Measurements from ENCODE around the gene MAP1LC3B. TPM values are rescaled to one million over a fixed set of nuclear protein-coding genes. Genes with fewer than 3 reads are reported as not detected.

The MAP1LC3B gene
- total RNA-seq, 2 experiments from 2014 or later, result 55.3 to 58.1 TPM

GRCh38 chr16:87380403-87380802, 11.7 kb upstream of the MAP1LC3B start:
- Mint-ChIP-seq H3K36me3 (ENCODE audit: low read depth) (peaks cover 32% of the 10 kb centered on the region), H3K27me3 (peaks cover 2% of the 10 kb centered on the region), H3K4me3 (peak overlapping the region; percentile 77), H3K27ac (peak overlapping the region; percentile 86), H3K4me1 (ENCODE audit: low read depth) (peaks cover 53% of the 10 kb centered on the region), H3K9me3 (no peaks in the 10 kb centered on the region)
- no peak for TF ChIP-seq CTCF (IDR thresholded peaks at IDR 0.05)
- peak; percentile 11 for DNase-seq
- CTCF ChIA-PET, result no interaction called here
- intact Hi-C loops (cut with micrococcal nuclease), result no loop called here
- POLR2A ChIA-PET, result interaction anchor here (0.5 to 4.5 kb wide), 3 partner anchors 48 to 330 kb away, joined by 3 to 32 read pairs (median 3); partner anchors contain the start of gene C16orf95
- no peak for ATAC-seq

GRCh38 chr16:87380881-87381280, 11.3 kb upstream of the MAP1LC3B start:
- intact Hi-C loops (cut with micrococcal nuclease), result no loop called here
- Mint-ChIP-seq H3K4me1 (ENCODE audit: low read depth) (peaks cover 48% of the 10 kb centered on the region), H3K4me3 (peak overlapping the region; percentile 77), H3K27me3 (peaks cover 2% of the 10 kb centered on the region), H3K9me3 (no peaks in the 10 kb centered on the region), H3K27ac (peak overlapping the region; percentile 86), H3K36me3 (ENCODE audit: low read depth) (peaks cover 29% of the 10 kb centered on the region)
- CTCF ChIA-PET, result interaction anchor here (5.4 kb wide), 1 partner anchor 14 kb away, joined by 32 read pairs; no protein-coding TSS in a partner anchor
- no peak for DNase-seq
- ATAC-seq, result no peak
- TF ChIP-seq CTCF (IDR thresholded peaks at IDR 0.05), result no peak
- POLR2A ChIA-PET, result interaction anchor here (1.1 to 4.5 kb wide), 3 partner anchors 49 to 111 kb away, joined by 3 to 32 read pairs (median 3); partner anchors contain the start of gene C16orf95

- peak overlapping the region; percentile 77 for H3K4me3 Mint-ChIP-seq
- CTCF ChIA-PET, result interaction anchor here (0.7 to 5.4 kb wide), 7 partner anchors 12 to 489 kb away, joined by 3 to 32 read pairs (median 3); partner anchors contain the start of gene C16orf95
- intact Hi-C loops (cut with micrococcal nuclease), result no loop called here
- no peak for DNase-seq
- peaks cover 45% of the 10 kb centered on the region for H3K4me1 Mint-ChIP-seq (ENCODE audit: low read depth)
- TF ChIP-seq CTCF (IDR thresholded peaks at IDR 0.05), result no peak
- ATAC-seq, result no peak
- no peaks in the 10 kb centered on the region for H3K9me3 Mint-ChIP-seq
- POLR2A ChIA-PET, result interaction anchor here (0.9 to 4.5 kb wide), 6 partner anchors 8 to 65 kb away, joined by 3 to 34 read pairs (median 5); partner anchors contain the start of genes C16orf95 and MAP1LC3B
- peaks cover 2% of the 10 kb centered on the region for H3K27me3 Mint-ChIP-seq
- peaks cover 23% of the 10 kb centered on the region for H3K36me3 Mint-ChIP-seq (ENCODE audit: low read depth)
- H3K27ac Mint-ChIP-seq, result peak overlapping the region; percentile 94
Measured at GRCh38 chr16:87382023-87382785, 9.9 kb upstream of the MAP1LC3B start.

GRCh38 chr16:87383505-87384161, 8.5 kb upstream of the MAP1LC3B start, which contains the start of gene FBXO31:
Gene FBXO31 (minus strand): TSS chr16:87383776. CDS start chr16:87383744, 32 bp downstream.
- POLR2A ChIA-PET, result interaction anchor here (0.9 to 4.5 kb wide), 9 partner anchors 9 to 70 kb away, joined by 3 to 34 read pairs (median 3); partner anchors contain the start of genes C16orf95 and MAP1LC3B
- ATAC-seq (peak; percentile 74), DNase-seq (peak; percentile 91)
- Mint-ChIP-seq H3K27ac (peak within 1 kb of the TSS; percentile 94), H3K36me3 (ENCODE audit: low read depth) (peaks cover 20% of the 10 kb centered on the region), H3K9me3 (no peaks in the 10 kb centered on the region), H3K4me3 (peak within 1 kb of the TSS; percentile 80), H3K4me1 (ENCODE audit: low read depth) (peaks cover 57% of the 10 kb centered on the region), H3K27me3 (peaks cover 2% of the 10 kb centered on the region)
- no peak for TF ChIP-seq CTCF (IDR thresholded peaks at IDR 0.05)
- CTCF ChIA-PET, result interaction anchor here (0.8 to 5.4 kb wide), 7 partner anchors 11 to 488 kb away, joined by 3 to 32 read pairs (median 3); partner anchors contain the start of gene C16orf95
- intact Hi-C loops (cut with micrococcal nuclease), result no loop called here

Measured in activated CD8-positive, alpha-beta T cell treated with anti-CD3 and anti-CD28 coated beads for 36 hours (primary cell).